HL-60/S4 treated with retinoic acid at 250 ng/mL for 4 days and 3 days (cell line): ENCODE results near the gene CUBN.

ENCODE experiments used
- in situ Hi-C: fragments of 300-500 bp; cut with MboI; formaldehyde crosslinking; loops from 2 replicates; pipeline ENCODE4 v1.7.0; 2022; ENCODE audit warnings: low sequenced_read_pairs

CUBN gene

DNA sequence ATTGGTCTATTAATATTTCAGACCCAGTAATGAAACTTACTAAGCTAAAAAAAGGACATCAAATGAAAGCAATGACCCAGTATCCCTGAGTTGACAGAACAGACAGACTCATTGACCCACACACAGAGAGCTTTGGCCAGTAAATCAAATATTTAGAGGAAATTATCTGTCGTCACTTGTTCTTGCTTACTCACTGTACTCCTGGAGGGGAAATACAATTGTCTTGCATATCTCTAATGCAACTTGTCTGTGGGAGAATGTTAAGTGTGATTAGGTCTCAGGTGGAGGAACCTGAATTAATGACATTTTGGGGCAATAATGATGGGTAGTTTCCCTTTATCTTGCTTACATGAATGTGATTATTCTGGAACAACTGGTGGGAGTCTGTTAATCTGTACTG is 80.4 kb downstream of the CUBN start:
- in situ Hi-C loops = no loop called here

- in situ Hi-C loops = no loop called here
Measured at GRCh38 chr10:17047908-17048307, 81.7 kb downstream of the CUBN start.

DNA sequence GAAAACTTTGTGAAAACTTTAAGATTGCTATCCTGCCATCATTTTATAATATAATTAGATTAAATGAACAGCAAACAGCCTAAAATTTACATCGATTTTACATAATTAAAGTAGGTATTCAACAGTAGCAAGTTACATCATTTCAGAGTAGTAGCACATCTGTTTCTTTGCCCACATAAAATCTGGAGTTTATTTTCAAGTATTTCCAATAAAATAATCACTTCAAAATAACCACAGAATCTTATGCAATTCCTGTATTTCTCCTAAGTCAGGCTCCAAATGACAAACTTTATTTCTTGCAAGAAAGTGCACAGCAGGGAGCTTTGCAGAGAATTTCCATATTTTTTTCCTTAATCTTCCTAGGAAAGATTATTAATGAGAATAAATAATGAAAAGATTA is 82.6 kb downstream of the CUBN start:
- in situ Hi-C loops = no loop called here

- in situ Hi-C loops = no loop called here
Measured at GRCh38 chr10:17043586-17043985, 86.0 kb downstream of the CUBN start.

DNA sequence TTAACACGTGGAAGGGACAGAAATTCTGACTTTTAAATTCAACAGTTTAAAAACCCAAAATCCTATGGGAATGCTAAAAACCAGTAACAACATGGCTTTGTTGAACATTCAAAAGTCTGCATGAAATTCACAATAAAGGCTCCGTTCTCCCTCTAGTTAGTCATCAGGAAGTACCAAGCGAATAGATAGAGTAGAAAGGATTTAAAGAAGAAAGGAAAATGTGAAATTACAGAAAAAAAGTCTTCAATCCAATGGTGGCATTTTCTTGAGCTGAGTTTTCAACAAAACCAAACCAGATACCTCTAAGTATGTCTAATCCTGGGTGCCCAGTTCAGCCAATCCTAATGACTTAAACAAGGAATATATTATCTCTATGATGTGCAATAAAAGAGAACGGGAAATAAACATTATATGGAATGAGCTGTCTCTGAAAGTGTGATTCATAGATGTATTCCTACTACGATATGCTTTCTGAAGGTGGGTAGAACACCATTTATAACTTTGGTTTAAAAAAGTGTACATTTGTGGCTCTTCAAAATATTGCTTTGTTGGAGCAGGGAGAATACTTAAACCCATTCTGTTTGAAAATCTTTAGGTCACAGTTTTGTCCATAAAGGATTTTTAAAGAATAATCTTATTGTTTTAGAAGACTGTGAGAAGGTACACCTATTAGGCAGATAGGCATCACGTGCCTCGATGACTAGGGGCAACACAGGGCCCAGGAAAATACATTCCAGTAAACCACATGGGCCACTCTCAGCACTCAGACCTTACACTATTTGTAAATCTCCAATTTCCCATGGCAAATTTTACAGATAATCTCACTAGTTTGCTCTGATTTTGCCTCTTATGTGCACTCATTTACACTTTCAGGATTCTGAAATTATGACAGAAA is 87.7 kb downstream of the CUBN start:
- in situ Hi-C loops = no loop called here

GRCh38 chr10:17038627-17039026 is 91.0 kb downstream of the CUBN start:
- in situ Hi-C loops = no loop called here

DNA sequence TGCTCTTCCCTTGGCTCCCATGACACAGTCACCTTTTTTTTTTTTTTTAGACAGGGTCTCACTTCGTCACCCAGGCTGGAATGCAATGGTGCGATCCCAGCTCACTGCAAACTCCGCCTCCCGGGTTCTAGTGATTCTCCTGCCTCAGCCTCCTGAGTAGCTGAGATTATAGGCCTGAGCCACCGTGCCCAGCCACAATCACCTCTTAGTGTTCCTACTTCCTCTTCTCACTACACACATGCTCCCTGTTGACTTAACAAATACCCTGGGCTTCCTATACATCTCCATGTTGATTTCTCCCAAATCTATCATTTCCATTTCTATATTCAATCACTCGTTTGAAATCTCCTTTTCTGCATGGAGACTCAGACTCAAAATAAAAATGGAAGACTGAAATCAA is 91.7 kb downstream of the CUBN start:
- in situ Hi-C loops = no loop called here

DNA sequence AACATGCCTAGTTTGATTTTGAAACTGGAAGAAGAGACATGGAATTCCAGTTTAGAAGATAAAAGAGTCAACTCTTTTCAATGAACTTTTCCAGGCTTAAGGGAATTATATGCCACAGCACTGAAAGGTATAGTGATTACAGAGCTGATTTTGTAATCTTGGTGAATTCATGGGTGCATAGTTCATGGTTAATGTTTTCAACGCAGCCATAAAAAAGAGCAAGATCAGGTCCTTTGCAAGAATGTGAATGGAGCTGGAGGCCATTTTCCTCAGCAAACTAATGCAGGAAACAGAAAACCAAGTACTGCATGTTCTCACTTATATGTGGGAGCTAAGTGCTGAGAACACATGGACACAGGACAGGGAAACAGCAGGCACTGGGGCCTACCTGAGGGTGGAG is 94.2 kb downstream of the CUBN start:
- in situ Hi-C loops = no loop called here

GRCh38 chr10:17033529-17034260 is 95.9 kb downstream of the CUBN start:
- in situ Hi-C loops = no loop called here

DNA sequence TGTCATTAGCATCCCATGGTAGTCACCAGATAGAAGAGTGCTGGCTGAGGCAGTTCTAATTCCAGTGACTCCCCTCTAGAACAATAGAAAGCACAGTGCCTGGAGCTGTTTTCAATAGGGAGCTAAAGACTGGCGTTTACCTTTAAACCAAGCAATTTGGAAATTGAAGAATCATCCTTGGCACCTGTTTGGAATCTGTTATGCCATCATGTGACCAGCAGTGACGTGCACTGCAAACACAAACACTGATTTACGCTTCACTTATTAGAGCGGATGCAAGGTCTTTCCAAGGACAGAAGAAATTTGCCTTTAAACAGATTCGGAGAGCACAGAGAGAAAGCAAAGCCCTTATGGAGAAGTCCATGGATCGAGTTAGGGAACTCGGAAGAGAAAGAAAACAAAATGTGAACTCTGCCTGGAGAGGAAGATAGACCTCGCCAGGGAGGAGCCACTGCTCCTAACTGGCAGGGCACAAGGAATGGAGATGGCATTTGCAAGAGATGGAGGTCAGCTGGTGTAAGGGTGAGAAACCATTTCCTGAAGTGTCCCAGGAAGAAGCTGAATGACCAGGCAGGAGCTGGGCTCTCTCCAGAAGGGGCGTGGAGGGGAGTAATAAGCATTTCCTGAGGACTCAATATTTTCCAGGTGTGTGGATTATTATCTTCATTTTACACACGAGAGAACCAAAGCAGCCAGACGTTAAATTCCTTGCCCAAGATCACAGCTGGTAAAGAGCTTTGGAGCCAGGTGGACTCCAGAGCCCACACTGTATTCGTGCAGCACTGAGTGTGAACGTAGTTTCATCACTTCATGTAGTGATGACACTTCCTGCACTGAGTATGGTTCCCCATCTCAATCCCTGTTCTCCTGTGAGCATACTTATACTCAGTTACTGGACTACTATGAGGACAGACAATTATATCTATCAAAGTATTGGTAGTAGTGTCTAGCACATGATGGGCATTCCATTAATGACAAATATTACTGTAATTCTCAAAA is 97.7 kb downstream of the CUBN start:
- in situ Hi-C loops = no loop called here

GRCh38 chr10:17029581-17030271 is 99.9 kb downstream of the CUBN start:
- in situ Hi-C loops = no loop called here

- in situ Hi-C loops = no loop called here
Measured at GRCh38 chr10:17029239-17029580, 100.4 kb downstream of the CUBN start.

DNA sequence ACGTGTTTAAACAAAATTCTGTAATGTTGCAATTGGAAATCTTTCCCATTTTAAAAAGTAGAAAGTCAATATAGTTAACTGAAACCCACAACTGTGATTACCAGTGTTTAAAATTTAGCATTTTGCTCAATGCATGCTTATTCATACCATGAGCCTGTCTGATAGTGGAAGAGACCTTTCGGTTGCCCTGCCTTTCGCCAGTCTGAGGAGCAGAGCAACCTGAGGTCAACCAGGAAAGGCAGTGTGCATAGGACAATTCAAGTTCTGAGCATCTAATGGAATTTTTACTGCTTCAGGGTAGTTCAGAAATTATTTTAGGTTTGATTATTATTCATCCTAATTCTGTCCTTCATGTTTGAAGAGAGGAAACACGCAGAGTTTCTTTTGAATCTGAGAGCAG is 100.8 kb downstream of the CUBN start:
- in situ Hi-C loops = no loop called here

- in situ Hi-C loops = no loop called here
Measured at GRCh38 chr10:17026686-17027485, 102.7 kb downstream of the CUBN start.

- in situ Hi-C loops = no loop called here
Measured at GRCh38 chr10:17025444-17026295, 103.9 kb downstream of the CUBN start.

GRCh38 chr10:17024461-17024860 is 105.2 kb downstream of the CUBN start:
- in situ Hi-C loops = no loop called here

DNA sequence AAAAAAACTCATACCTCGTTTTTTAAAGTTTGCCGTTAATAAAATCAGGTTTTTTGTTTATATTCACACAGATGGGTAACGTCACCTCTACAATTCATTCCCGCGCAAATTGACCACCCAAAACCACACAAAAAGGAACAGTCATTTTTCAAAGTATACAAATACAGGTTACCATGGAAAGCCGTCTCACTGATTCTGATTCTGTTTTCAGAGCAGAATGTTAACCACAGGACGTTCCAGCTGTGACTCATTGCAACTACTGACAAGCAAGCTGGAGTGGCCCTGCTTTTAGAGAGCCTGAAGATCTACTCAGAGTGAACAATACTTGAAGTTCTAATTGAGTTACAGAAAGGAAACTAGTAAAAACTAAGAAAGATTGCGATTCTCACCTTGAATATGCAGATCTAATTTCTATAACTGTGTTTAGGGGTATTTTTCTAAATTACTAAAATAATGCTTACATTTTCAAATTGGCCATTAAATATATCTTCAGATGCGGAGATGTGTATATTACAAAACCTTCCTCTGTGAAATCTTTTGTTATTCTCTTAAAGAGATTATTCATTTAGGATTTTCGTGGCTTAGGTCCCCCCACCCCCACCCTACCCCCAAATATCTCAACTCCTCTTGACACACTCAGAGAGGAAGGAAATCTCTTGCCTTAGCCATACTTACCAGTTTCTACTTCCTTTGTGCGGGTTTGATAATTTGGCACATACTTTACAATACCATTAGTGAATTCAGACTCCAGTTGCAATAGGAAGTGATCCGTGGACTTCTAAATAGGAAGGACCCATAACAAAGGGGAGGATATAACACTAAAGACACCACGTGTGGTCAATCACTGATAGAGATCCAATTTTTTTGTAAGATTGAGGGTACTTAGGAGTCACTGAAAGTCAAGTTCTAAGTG is 106.0 kb downstream of the CUBN start:
- in situ Hi-C loops = no loop called here

- in situ Hi-C loops = no loop called here
Measured at GRCh38 chr10:17022896-17023295, 106.7 kb downstream of the CUBN start.
